Measurements from ENCODE around the gene COX4I2. TPM values are rescaled to one million over a fixed set of nuclear protein-coding genes. Genes with fewer than 3 reads are reported as not detected.

Gene COX4I2
- total and polyA plus RNA-seq, 2 of the 4 experiments (the other 2 are of a cell fraction) = not detected

DNA sequence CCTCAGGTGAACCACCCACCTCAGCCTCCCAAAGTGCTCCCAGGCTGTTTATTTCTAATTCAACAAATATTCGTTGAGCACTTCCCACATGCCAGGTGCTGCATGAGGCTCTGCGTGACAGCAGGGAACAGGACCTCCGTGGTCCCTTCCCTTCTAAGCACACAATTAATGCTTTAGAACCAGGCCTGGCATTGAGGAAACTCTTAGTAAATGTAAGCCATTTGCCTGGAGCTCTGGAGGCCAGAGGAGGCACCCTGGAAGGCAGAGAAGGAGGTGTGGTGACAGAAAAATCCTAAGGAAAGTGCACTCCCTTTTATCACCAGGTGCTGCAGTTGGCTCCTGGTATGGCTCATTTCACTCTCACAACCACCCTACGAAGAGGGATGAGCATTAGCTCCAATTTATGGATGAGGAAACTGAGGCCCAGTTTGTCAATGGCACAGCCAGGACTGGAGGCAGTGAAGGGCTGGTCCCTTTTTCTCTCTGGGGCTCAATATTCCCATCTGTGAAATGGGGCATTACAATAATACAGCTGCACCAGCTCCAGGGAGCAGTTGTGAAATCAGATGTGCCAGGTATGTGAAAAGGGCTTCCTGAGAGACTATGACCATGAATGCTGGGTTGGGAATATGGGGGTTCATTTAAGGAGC, 40.8 kb upstream of the COX4I2 start:
- Histone ChIP-seq H2BK5ac (ENCODE audit: low read depth, low read length, poor library complexity, severe bottlenecking) (peak overlapping the region; percentile 10), H2BK120ac (ENCODE audit: low read depth, low read length) (peak overlapping the region; percentile 91), H3K4ac (ENCODE audit: low read depth, low read length) (peak overlapping the region; percentile 84), H2BK15ac (ENCODE audit: low read depth, low read length) (peak overlapping the region; percentile 65; the same call in 2 of the 3 replicates), H3K14ac (replicated peaks; ENCODE audit: low read depth, low read length) (peak overlapping the region; percentile 62; the same call in 1 of the 2 replicates), H3K79me1 (ENCODE audit: low read depth in 1 of 2, low read length in 2 of 2) (peaks cover 0 to 7% of the 10 kb centered on the region in 2 experiments; a peak in 1 of 4 replicates), H2AK9ac (replicated peaks; ENCODE audit: low read depth, low read length, poor library complexity) (peak overlapping the region; percentile 15), H3K9ac (ENCODE audit: low read depth, low read length) (peak overlapping the region; percentile 3; the same call in 1 of the 2 replicates), H3K18ac (ENCODE audit: low read depth, low read length) (no peak overlapping the region), H2AK5ac (ENCODE audit: low read depth, low read length) (peak overlapping the region; percentile 95), H3K27ac (ENCODE audit: insufficient read depth, low read length) (peak overlapping the region; percentile 57), H3K36me3 (ENCODE audit: control insufficient read depth, insufficient read depth, low read length) (no peaks in the 10 kb centered on the region), H3K9me1 (ENCODE audit: insufficient read depth, low read length) (peaks cover 7% of the 10 kb centered on the region), H3K23ac (ENCODE audit: low read depth, low read length) (peak overlapping the region; percentile 17; the same call in 1 of the 2 replicates), H3K56ac (ENCODE audit: extremely low read depth, insufficient read depth, low read length) (peak overlapping the region; percentile 60; the same call in 1 of the 2 replicates), H3K4me1 (ENCODE audit: control insufficient read depth, insufficient read depth, low read length) (peaks cover 14% of the 10 kb centered on the region), H3K4me2 (ENCODE audit: low read depth, low read length) (no peak overlapping the region), H3K4me3 (ENCODE audit: insufficient read depth, low read depth, low read length) (no peak overlapping the region), H4K5ac (ENCODE audit: low read depth, low read length) (no peak overlapping the region), H2AFZ (replicated peaks; ENCODE audit: low read length, poor library complexity) (peak overlapping the region; percentile 19), H3K27me3 (ENCODE audit: control insufficient read depth, insufficient read depth, low read length) (no peaks in the 10 kb centered on the region), H2BK20ac (ENCODE audit: low read depth, low read length) (peak overlapping the region; percentile 91), H4K20me1 (ENCODE audit: insufficient read depth, low read length) (no peaks in the 10 kb centered on the region), H3K9me3 (ENCODE audit: control insufficient read depth, insufficient read depth, low read length) (no peaks in the 10 kb centered on the region), H4K91ac (ENCODE audit: insufficient read depth, low read depth, low read length) (peak overlapping the region; percentile 86), H4K8ac (ENCODE audit: low read depth in 2 of 2, low read length in 2 of 2) (peak overlapping the region in 1 of 2 experiments; percentile 84; a peak in 3 of 4 replicates)
- dilution Hi-C loops (cut with HindIII; ENCODE audit: low sequenced_read_pairs, unreplicated experiment) (no loop called here), in situ Hi-C loops (cut with MboI; ENCODE audit: low sequenced_read_pairs) (no loop called here), intact Hi-C loops (cut with micrococcal nuclease) (no loop called here)
- ChIA-PET POLR2A (ENCODE audit: unreplicated experiment) (interaction anchor here (0.6 to 0.8 kb wide), 2 partner anchors 12 to 114 kb away, joined by 3 to 4 read pairs; no protein-coding TSS in a partner anchor), CTCF (interaction anchor here (1.3 kb wide), 1 partner anchor 34 kb away, joined by 3 read pairs; no protein-coding TSS in a partner anchor)
- DNase-seq (no peak), ATAC-seq (ENCODE audit: low read depth) (no peak)
- WGBS, 2 experiments (ENCODE audit: extremely low coverage in 2 of 2, insufficient read length in 1 of 2) = no CpG with 5 or more reads among the region's 4 CpGs
- no peak for TF ChIP-seq RCOR1 (IDR thresholded peaks at IDR 0.05; ENCODE audit: insufficient replicate concordance, low read length)
- TF ChIP-seq MXI1 (IDR thresholded peaks at IDR 0.05; ENCODE audit: borderline replicate concordance, low read depth, low read length) = no peak
- no TSS peak for BruUV-seq (replicated peaks)
